ENCODE measurements around the gene SCLY.
"Not testable (repeated sequence)": the region's sequence is repeated elsewhere in the genome, so short reads cannot be mapped to it uniquely, and the experiment has no call there.

SCLY gene

DNA sequence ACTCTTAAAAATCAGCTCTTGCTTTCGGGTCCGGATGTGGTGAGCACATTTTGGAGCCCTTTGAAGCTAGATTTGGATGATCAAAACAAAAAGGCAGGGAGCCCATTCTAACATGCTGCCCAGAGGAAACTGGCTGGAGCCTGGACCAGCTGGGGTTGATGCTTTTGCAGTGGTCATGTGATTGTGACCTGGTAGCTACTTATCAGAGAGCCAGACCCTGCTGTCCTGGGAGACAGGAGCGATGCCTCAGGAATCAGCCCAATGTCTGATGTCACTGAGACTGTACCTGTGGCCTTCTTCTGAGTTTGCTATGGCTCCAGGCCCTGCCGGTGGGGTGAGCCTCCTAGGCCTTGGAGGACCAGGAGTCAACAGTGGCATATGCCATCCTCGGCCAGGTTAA lies 18.7 kb upstream of the SCLY start:
- no peak for DNase-seq

DNA sequence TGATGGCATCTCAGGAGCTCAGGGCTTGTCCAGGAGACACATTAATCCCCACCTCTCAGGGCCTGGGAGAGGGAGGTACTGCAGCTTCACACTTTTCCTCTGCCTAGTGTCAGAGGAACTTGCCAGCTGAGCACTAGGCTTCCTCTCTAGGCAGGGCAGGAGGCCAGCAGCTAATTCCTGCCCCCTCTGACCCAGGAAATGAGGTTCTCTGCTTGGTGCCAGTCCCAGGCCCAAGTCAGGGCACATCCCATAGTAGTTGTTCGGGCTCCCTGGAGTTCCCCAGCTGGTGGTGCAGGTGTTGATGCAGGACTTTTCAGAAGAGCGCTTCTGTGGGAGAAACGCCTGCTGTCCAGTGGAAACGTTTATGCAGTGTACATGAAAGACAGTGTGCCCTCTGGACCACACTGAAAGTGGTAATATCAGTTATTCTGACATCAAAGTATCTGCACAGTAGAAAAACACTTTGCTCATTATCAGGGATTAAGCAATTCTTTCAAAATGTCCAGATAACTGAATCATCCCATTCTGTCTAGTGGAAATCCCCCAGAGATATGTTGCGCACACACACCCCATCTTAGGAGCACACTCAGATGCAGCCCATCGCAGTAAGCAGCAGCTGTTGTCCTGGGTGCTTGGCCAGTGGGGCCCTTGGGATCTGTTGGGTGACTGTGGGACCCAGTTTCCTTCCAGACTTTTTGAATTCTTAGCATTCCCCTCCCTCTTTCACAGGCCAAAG lies 17.8 kb upstream of the SCLY start:
- DNase-seq, result no peak

DNA sequence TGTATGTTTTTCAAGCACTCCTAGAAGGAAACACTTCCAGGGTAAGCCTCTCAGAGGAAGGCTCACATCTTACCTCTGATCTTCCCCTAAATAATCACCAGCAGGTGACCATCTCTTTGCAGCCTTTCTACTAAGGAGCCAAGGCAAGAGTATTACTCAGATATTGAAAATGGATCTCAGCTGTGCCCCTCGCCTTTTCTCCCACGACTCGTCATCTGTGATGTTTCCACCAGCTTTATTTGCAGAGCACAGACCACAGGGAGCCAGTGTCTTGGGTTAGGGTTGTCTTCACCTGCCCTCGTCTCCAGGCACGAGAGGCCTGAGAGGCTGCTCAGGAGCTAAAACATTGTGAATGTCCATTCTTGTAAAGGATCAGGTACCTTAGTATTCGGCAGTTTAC lies 16.9 kb upstream of the SCLY start:
- no peak for DNase-seq

DNA sequence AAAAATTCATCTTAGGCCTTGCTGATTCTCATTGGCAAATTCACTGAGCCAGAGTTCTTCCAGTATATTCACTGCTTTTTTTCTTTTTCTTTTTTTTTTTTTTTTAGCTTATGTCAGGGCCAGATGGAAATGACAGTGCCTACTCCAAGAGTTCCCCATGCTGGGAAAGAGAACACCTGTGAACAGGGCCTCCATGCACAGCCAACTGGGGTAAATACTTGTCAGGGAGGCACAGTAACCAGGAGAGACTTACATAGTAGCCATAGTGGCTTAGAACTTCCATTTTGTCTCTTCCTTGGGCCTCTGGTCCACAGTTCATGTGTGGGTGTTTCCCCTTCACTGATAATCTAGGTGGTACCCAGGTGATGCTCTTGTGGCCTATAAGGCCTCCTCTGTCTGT lies 15.2 kb upstream of the SCLY start:
- no peak for DNase-seq

DNA sequence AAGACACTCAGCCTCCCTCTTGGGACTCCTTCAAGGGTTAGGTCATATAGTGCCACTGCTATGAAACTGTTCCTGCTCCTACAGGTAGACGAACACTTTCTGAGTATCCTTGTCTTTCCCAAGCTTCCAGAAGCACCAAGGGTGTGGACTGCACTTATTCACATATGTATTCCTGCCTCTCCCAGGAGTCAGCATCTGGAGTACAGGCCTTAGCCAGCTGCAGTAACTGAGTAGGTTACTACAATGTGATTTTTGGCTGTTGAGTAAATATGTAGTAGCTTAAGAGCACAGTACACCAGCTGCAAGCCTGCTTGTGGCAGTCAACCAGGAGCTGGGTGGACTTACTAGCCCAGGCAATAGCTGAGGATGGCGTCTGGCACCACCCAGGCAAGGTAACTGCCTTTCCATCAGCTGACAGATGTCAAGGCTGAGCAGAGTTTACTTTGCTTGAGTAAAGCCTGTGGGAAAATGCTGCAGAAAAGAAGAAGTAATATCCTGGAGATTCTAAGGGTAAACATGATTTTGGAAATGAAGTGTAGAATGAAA lies 14.0 kb upstream of the SCLY start:
- no peak for DNase-seq

DNA sequence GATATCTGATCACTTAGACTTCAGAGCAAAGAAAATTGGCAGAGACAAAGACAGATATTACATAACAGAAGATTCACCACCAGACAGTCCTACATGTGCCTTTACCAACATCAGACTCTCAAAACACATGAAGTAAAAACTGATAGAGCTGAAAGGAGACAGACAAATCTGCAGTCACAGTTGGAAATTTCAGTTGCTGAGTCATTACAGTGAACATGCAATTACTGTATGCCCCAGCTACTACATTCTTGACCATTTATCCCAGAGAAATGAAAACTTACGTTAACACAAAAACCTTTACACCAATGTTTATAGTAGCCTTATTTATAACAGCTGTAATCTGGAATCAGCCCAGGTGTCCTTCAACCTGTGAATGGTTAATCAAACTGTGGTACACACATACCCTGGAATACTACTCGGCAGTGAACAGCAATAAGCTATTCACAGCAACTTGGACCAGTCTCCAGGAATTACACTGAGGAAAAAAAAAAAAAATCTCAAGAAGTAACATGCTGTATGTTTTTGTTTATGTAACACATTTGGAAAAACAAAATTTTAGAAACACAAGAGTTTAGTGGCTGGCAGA lies 7.5 kb upstream of the SCLY start:
- DNase-seq, result no peak

DNA sequence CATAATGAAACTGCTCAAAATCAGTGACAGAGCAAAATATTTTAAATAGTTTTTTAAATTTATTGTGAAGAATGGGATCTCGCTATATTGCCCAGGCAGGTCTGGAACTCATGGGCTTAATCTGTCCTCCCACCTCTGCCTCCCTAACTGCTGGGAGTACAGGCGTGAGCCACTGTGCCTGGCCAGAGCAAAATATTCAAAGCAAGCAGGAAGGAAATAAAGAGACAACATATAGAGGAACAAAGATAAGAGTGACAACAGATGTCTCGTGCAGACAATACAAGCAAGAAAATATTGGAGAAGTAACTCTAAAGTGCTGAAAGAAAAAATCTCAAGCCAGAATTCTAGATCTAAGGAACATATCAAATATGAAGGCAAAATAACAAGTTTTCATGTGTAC lies 5.0 kb upstream of the SCLY start:
- no peak for DNase-seq

DNA sequence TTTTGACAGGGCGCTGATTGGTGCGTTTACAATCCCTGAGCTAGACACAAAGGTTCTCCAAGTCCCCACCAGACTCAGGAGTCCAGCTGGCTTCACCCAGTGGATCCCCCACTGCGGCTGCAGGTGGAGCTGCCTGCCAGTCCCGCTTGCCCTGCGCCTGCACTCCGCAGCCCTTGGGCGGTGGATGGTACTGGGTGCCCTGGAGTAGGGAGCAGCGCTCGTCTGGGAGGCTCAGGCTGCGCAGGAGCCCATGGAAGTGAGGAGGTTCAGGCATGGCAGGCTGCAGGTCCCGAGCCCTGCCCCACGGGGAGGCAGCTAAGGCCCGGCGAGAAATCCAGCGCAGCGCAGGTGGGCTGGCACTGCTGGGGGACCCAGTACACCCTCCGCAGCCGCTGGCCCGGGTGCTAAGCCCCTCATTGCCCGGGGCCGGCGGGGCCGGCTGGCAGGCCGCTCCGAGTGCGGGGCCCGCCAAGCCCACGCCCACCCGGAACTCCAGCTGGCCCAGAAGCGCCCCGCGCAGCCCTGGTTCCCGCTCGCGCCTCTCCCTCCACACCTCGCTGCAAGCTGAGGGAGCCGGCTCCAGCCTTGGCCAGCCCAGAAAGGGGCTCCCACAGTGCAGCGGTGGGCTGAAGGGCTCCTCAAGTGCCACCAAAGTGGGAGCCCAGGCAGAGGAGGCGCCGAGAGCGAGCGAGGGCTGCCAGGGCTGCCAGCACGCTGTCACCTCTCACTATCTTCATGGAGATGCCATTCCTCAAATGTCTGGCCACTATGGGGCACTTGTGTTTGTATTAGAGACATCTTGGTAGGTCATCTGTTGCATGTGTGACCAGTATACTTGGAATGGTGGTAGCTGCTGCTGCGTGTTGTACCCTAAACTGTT lies 2.9 kb upstream of the SCLY start:
- DNase-seq, result not testable (repeated sequence)

DNA sequence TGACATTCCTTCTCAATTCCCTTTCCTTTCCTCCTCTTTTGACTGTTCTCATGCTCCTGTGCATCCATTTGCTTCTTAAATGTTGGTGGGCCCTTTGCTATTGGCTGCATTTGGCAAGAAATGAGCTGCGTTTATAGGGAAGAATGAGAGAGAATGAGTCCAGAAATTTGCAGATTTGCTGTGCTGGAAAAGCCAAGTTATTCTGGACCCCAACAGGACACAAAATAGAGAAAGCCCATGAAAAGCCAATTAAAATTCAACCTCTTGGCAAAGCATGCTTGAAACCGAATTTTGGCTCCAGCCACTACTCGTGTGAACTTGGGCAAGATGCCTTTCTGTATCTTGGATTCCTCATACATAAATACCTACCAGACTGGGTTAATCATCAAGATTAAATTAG lies 1.3 kb upstream of the SCLY start:
- no peak for DNase-seq

DNA sequence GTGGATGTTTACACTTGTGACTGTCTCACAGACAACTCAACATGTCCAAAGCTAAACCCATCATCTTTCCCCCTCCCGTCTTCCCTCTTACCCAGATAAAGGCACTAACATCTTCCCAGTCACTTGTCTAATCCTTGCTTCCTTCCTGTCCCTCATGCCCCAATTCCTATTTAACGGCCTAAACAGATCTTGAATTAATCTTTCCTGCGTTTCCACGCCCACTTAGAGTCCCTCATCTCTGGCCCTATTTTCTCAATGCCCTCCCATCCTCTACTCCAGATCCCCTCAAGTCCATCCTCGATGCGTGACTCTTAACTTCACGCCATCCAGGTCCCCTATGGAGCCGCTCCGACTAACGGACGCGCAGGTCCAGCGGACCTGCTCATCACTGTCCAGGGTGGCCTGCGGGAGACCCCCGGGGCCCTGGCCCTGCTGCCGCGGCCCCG lies 682 bp upstream of the SCLY start:
- DNase-seq, result peak; percentile 27

DNA sequence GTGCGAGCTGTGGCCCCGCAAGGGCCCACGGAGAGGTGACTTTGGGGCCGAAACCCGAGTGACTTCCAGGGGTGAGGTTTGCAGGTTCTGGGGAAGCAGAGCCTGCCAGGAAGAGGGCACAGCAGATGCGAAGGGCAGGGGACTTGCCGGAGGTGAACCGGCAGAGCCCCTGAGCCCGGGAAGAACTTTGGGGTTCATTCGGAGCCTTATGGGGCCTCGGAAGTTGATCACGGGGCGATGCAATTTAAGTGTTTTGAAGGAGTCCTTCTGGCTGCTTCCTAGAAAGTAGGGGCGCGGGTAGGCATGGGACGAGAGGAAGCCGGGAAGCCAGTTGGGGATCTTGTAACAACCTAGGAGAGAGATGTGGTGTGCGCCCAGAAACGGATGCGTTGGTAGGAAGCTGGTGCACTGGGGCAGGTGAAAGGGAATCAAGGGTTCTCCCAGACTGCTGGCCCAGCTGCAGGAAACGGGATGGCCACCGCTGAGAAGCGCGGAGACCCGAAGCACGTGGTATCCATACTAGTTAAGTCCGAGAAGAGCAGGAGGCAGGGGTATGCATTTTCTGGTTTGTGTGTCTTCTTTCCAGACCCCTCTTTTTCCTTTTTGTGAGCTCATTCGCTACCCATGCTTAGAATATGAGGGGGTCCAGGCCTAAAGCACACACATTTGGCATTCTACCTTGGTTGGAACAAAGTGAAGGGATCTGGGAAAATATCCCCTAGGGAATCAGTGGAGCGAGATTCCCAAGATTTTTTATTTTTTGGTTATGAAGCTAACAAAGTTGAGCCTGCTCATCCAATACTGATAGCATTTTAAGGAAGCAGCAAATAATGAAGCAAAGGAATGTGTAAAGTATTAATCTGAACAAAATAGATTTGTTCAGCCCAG lies 758 bp downstream of the SCLY start:
- peak; percentile 46 for DNase-seq

DNA sequence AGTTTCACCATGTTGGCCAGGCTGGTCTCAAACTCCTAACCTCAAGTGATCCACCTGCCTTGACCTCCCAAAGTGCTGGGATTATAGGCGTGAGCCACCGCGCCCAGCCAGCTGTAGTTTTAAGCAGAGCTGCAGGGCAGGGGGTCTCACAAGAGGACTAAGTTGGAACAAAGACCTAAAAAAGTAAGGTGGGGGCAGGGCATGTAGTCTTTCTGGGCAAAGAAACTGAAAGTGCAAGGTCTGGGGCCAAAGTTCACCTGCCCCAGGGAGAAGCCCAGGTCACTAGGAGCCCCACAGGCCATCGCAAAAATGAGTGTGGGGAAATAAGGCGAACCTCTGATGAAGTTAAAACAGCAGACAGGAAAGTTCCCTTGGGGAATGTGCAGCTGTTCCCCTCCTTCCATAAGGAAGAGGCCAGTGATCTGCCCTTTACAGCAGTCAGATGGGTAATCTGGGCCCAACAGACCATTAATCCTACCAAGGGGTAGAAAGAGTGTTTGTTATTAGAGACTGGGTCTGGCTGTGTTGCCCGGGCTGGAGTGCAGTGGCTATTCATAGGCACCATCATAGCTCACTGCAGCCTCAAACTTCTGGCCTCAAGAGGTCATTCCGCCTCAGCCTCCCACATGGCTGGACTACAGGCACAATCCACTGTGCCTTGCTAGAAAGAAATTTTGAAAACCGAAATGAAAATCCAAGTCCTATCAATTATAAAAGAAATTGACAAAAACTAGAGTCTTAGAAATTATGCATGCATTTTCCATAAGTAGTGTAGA lies 2.8 kb downstream of the SCLY start:
- no peak for DNase-seq

DNA sequence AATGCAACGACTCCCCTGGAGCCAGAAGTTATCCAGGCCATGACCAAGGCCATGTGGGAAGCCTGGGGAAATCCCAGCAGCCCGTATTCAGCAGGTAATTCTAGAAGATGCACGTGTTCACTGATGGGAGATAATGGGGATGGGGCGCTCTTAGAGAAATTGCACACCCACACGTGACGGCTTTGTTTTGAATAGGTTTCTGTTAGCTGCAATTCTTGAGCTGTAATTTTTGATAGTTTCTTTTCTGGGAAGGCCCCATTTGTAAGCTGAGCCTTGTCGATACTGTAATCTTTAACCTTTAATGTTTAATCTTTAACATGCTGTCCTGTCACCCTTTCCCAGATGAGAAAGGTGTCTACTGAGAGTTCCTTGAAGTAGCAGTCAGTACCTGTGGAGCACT lies 3.6 kb downstream of the SCLY start:
- DNase-seq, result no peak

DNA sequence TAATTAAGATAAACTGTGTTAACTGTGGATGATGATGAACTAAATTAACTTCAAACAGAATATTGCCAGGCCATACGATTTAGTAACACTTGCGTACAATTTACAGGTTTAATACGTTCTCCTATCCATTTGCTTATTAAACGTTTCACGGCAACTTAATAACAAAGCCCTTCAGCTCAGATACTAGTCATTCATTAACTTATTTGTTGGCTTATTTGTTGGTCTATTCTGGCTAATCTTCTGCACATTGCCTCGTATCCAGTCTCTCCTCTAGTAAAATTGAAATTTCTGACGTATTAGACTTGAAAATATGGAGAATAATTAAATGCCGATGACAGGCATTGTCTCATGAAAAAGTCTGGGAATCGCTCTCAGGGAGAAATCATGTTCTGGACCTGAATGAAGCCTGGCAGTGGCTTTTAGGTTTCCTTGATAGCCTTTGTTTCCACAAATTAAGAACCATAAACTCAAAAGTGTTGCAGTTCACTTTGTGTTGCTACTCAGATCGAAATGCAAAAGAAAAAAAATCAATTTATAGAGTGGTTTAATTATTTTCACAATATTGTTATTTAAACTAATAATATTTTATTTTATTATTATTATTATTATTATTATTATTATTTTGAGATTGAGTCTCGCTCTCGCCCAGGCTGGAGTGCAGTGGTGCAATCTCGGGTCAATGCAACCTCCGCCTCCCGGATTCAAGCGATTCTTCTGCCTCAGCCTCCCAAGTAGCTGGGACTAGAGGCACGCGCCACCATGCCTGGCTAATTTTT lies 4.5 kb downstream of the SCLY start:
- no peak for DNase-seq

DNA sequence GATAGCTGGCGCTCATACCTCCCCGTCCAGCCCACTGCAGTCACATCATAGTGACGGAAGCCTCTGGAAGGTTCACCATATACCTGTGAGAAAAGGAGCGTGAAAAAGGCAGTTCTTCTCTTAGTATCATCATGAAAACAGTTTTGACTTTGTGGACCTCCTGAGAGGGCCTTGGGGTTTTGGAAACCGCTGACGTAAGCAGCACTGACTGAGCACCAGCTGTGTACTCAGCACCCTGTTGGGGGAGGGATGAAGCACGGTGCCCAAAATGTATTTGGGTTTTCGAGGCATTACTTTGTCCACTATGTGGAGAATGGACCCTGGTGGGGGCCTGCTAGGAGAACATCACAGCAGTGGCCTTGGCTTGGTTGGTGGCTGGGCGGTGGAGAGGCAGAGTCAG lies 5.4 kb downstream of the SCLY start:
- DNase-seq, result no peak

DNA sequence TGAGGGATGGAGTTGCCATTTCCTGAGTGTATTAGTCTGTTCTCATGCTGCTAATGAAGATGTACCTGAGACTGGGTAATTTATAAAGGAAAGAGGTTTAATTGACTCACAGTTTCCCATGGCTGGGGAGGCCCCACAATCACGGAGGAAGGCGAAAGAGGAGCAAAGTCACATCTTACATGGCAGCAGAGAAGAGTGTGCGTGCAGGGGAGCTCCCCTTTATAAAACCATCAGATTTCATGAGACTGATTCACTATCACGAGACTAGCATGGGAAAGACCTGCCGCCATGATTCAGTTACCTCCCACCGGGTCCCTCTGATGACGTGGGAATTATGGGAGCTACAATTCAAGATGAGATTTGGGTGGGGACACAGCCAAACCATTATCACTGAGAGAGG lies 5.9 kb downstream of the SCLY start:
- not testable (repeated sequence) for DNase-seq

DNA sequence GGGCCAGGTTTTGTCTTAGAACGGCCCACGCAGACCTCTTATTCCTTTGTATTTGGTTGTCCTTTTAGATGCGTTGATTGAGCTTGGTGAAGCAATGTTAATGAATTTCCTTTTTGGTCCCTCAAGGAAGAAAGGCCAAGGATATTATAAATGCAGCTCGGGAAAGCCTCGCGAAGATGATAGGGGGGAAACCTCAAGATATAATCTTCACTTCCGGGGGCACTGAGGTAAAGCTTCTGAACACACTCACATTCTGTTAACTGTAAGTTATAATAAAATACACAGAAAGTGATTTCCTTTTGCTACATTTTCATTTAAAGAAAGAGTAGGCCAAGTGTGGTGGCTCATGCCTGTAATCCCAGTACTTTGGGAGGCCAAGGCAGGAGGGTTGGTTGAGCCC lies 7.1 kb downstream of the SCLY start:
- DNase-seq, result no peak

DNA sequence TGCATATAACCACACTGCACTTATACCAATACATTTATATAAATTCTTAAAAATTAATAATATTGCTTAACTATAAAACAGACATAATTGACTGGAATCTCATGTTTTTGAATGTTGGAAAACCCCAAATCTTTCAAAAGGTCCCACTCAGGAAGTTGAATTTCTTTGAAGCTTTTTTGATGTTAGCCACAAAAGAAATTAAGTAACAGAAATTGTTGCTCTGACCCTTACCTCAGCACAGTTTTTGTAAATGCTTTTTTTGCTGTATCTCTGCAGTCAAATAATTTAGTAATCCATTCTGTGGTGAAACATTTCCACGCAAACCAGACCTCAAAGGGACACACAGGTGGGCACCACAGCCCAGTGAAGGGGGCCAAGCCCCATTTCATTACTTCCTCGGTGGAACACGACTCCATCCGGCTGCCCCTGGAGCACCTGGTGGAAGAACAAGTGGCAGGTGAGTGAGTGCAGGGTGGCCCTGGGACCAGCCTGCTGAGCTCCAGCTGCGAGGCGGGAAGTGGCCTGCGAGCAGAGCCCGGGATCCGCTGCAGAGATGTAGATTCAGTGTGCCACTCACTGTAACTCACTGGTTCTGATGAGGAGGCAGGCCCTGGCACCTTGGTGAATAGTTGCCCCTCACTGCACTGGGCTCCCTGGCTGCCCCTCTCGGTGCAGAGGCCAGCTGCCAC lies 8.4 kb downstream of the SCLY start:
- no peak for DNase-seq

DNA sequence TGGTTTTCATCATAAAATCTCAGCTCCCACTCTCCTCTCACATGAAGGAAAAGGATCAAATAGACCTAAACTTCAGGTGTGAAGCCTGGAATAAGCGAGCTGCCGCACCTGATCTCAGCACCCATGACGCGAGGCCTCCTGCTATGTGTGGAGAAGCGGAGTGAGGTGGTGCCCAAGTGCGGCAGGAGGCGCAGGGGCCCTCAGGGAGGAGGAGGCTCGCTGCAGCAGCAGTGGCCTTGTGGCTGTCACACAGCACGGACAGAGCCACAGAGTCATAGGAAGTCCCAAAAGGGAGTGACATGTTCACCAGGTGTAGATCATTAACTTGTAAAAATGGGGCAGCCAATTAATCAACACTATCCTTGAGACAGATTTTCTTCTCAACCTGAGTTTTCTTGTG lies 9.1 kb downstream of the SCLY start:
- no peak for DNase-seq

DNA sequence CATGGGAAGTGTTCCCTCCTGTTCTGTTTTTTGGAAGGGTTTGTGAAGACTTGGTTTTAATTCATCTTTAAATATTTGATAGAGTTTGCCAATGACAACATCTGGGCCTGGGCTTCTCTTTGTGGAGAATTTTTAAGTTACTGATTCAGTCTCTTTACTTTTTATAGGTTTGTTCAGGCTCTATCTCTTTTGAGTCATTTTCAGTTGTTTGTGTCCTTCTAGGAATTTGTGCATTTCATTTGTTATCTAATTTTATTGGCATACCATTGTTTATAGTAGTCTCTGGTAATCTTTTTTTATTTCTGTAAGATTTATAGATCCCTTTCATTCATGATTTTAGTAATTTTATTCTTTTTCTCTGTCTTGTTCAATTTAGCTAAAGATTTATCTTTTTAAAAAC lies 14.6 kb downstream of the SCLY start:
- DNase-seq, result no peak
